KOPT-K1 (cell line): ENCODE results near the gene PTPRN2.

Experiments
- H3K27ac ChIP-seq: fragments of 200-600 bp; sonication (generic); 2 replicates; pipeline ENCODE4 v1.5.1; 2016; ENCODE audit warnings: antibody characterized with exemption, mild to moderate bottlenecking, low read depth, low read length; ENCODE audit not compliant: poor library complexity, severe bottlenecking
- H3K36me3 ChIP-seq: fragments of 200-600 bp; sonication (generic); 2 replicates; pipeline ENCODE4 v1.5.1; 2017; ENCODE audit warnings: antibody characterized with exemption, mild to moderate bottlenecking, low read length, moderate library complexity; ENCODE audit not compliant: insufficient read depth
- H3K9me3 ChIP-seq: fragments of 200-600 bp; sonication (generic); 2 replicates; pipeline ENCODE4 v1.5.1; 2017; ENCODE audit warnings: antibody characterized with exemption, low read length, mild to moderate bottlenecking; ENCODE audit not compliant: insufficient read depth, poor library complexity, severe bottlenecking

The PTPRN2 gene

GRCh38 chr7:157801971-157802675, 785.5 kb downstream of the PTPRN2 start:
- Histone ChIP-seq H3K27ac (no peak overlapping the region), H3K36me3 (no peaks in the 10 kb centered on the region), H3K9me3 (no peaks in the 10 kb centered on the region)

GRCh38 chr7:157801113-157801512, 786.5 kb downstream of the PTPRN2 start:
- Histone ChIP-seq H3K9me3 (no peaks in the 10 kb centered on the region), H3K27ac (no peak overlapping the region), H3K36me3 (no peaks in the 10 kb centered on the region)

- no peak overlapping the region for H3K27ac ChIP-seq
- H3K9me3 ChIP-seq: no peaks in the 10 kb centered on the region
- no peaks in the 10 kb centered on the region for H3K36me3 ChIP-seq
These were observed 787.3 kb downstream of the PTPRN2 start for GRCh38 chr7:157800281-157800680.

DNA sequence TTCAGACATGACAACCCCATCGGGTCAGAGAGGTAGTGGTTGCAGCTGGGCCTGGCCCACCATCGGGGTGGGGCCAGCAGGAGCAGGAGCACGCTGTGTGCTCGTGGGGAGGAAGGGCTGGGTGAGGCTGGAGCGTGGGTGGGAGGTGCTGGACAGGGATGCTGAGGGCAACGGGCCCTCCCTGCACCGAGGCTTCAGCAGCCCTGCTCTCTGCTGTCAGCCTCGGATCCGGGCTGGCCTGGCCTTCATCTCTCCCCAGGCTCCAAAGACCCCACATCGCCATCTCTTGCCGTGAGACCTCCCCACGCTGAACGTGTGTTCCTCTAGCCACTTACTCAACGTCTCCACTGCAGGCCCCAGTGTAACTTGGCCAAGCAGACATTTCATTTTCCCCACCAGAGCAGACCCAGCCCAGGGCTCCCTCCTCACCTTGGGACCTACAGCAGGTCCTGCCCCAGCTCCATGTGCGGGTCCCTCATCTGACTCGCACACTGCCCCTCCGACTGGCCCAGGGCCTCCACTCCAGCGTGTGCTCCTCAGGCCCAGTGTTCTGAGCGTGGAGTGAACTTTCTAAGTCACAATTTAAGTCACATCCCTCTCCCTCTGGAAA, 788.4 kb downstream of the PTPRN2 start:
- Histone ChIP-seq H3K36me3 (no peaks in the 10 kb centered on the region), H3K27ac (no peak overlapping the region), H3K9me3 (no peaks in the 10 kb centered on the region)

DNA sequence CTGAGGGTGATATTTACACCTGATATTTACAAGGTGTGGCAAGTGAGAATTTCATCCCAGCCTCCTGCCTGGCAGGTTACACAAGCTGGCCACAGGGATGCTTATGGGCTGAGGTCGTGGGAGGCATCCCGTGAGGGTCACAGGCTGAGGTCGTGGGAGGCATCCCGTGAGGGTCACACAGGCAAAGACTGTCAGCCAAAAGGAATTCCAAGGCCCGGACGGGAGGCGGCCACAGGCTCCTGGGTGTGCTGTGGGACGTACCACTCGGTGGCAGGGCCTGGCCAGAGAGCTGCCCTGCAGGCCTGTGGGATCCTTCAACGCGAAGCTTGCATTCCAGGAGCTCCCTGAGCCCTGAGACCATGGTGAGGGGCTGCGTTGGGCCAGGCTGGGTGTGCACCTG, 790.3 kb downstream of the PTPRN2 start:
- Histone ChIP-seq H3K9me3 (no peaks in the 10 kb centered on the region), H3K36me3 (no peaks in the 10 kb centered on the region), H3K27ac (no peak overlapping the region)

GRCh38 chr7:157796846-157797245, 790.8 kb downstream of the PTPRN2 start:
- Histone ChIP-seq H3K9me3 (no peaks in the 10 kb centered on the region), H3K36me3 (no peaks in the 10 kb centered on the region), H3K27ac (no peak overlapping the region)

DNA sequence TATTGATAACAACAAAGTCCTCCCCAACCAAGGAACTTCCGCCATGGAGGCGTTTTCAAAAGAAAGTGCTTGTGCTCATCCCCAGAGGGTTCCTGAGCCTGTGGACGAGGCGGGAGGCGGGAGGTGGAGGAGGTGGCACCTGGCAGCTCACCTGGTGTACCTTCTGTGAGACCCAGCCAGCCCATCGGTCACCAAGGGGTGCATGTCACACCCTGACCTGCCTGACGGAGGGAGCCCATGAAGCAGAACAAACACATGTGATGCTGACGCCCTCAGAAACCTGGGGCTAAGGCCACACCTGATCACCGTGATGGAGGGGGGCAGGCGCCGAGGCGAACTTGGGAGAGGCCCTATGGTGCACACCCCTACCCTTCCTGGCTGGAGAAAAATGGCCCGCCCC, 792.0 kb downstream of the PTPRN2 start:
- H3K9me3 ChIP-seq: no peaks in the 10 kb centered on the region
- no peaks in the 10 kb centered on the region for H3K36me3 ChIP-seq
- H3K27ac ChIP-seq: no peak overlapping the region

- H3K27ac ChIP-seq: no peak overlapping the region
- H3K36me3 ChIP-seq: no peaks in the 10 kb centered on the region
- no peaks in the 10 kb centered on the region for H3K9me3 ChIP-seq
These were observed 792.4 kb downstream of the PTPRN2 start for GRCh38 chr7:157795199-157795598.

GRCh38 chr7:157794746-157795065, 792.9 kb downstream of the PTPRN2 start:
- Histone ChIP-seq H3K27ac (no peak overlapping the region), H3K9me3 (no peaks in the 10 kb centered on the region), H3K36me3 (no peaks in the 10 kb centered on the region)

- H3K36me3 ChIP-seq: no peaks in the 10 kb centered on the region
- H3K9me3 ChIP-seq: no peaks in the 10 kb centered on the region
- no peak overlapping the region for H3K27ac ChIP-seq
These were observed 793.5 kb downstream of the PTPRN2 start for GRCh38 chr7:157793973-157794745.

GRCh38 chr7:157793087-157793353, 794.6 kb downstream of the PTPRN2 start:
- Histone ChIP-seq H3K9me3 (no peaks in the 10 kb centered on the region), H3K27ac (no peak overlapping the region), H3K36me3 (no peaks in the 10 kb centered on the region)

DNA sequence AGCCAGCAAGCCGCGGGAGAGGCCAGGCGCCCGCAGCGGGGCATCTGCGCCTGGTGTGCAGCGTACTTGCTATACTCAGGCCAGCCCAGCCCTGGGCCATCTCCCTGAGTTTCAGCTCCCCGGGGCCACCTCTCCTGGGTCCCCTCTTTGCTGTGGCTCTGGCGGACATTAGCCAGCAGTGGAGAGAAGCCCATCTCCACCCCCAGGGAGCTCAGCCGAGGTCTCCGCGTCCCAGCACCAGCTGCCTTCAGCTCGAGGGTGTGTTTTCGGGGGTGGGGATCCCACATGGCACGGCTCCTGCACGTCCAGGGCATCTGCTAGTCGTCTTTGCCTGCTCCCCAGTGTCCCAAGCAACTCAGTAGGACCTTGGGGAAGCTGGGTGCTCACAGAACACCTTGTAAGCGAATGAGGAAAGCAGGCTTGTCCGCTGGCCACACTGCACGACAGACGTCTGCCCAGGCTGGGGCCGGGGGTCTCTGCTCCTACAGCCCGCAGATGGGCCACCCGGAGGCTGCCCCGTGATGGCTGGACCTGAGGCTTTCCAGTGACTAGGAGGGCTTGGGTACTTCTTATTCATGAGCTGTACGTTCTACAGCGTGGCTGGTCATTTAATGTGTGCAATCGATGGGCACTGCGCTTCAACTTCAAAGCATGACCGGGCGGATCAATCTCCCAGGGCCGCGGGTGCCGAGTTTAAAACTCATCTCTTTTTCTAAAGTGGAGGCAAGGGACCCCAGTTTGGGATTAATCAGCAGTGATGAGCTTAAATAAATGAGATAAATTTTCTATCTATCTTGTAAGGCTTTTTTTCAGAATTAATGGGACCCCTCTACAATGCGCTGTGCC, 795.2 kb downstream of the PTPRN2 start:
- Histone ChIP-seq H3K27ac (no peak overlapping the region), H3K36me3 (no peaks in the 10 kb centered on the region), H3K9me3 (no peaks in the 10 kb centered on the region)

DNA sequence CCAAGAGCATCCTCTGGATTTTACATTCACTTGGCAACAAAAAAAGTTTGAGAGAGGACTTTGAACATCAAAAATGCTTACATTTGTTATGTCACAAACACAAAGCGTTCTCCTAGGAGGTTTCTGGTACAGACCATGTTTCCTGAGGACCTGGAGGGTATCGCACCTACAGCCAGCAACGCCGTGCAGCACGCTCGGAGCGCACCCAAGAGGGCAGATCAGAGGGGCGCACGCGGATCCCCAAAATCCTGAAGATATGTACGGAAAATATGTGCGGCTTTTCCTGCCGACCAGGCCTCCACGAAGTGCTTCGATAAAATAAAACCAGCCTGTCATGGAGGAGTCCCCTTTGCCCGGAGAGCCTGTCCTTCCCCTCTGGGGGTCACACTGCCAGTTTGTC, 796.0 kb downstream of the PTPRN2 start:
- no peak overlapping the region for H3K27ac ChIP-seq
- no peaks in the 10 kb centered on the region for H3K36me3 ChIP-seq
- no peaks in the 10 kb centered on the region for H3K9me3 ChIP-seq

DNA sequence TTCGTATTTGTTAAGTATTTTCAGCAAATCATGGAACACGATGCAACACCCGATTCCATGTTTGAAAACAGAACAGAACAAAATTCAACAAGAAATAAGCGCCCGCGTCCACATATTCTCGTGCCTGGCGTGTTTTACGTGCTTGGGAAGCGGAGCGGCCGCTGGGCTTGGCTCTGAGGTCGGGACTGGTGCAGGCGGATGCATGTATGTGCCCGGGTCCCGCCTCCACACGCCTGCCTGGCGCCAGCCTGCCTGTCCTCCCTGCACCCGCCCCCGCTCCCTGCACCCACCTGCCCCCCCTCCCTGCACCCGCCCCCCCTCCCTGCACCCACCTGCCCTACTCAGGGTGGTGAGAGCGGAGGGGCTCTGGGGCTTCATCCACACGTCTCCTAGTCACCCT, 796.4 kb downstream of the PTPRN2 start:
- Histone ChIP-seq H3K36me3 (no peaks in the 10 kb centered on the region), H3K27ac (no peak overlapping the region), H3K9me3 (no peaks in the 10 kb centered on the region)

DNA sequence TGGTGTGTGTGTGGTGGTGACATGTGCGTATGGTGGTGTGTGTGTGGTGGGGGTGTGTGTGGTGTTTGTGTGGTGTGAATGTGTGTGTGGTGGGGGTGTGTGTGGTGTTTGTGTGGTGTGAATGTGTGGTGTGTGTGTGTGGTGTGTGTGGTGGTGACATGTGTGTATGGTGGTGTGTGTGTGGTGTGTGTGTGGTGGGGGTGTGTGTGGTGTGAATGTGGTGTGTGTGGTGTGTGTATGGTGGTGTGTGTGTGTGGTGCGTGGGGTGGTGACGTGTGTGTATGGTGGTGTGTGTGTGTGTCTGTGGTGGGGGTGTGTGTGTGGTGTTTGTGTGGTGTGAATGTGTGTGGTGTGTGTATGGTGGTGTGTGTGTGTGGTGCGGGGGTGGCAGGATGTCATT, 797.7 kb downstream of the PTPRN2 start:
- H3K36me3 ChIP-seq: no peaks in the 10 kb centered on the region

More for the DNA sequence above, 797.7 kb downstream of the PTPRN2 start:
- no peaks in the 10 kb centered on the region for H3K9me3 ChIP-seq
- no peak overlapping the region for H3K27ac ChIP-seq
